GM12878 (cell line): ENCODE data around the gene PTPN14. TPM values are rescaled to one million over a fixed set of nuclear protein-coding genes. Genes with fewer than 3 reads are reported as not detected.

Source experiments
- ATAC-seq: fragments of 200-7000 bp; cut with Tn5 transposase; 3 replicates; pipeline ENCODE4 v1.9.1; 2020; ENCODE audit warnings: mild to moderate bottlenecking, moderate library complexity
- BruUV-seq: library from RNA; stranded (reverse); fragments of 400-500 nt; replicated peaks from 2 replicates; lab custom pipeline; 2021; lab: Mats Ljungman, UMichigan
- CTCF ChIA-PET: fragments of 300-600 bp; sonication (Branson Sonifier 250); formaldehyde crosslinking; extraction: SDS; loops from one replicate; lab custom pipeline; 2021; ENCODE audit warnings: inconsistent platforms; lab: Yijun Ruan, JAX
- POLR2A ChIA-PET: fragments of 350-600 bp; formaldehyde crosslinking; extraction: SDS; loops from one replicate; lab custom pipeline; 2021; ENCODE audit warnings: inconsistent platforms; lab: Charles Lee
- RAD21 ChIA-PET: fragments of 300-600 bp; sonication (Branson Sonifier 250); formaldehyde crosslinking; loops from one replicate; lab custom pipeline; 2023; ENCODE audit warnings: antibody characterized with exemption; ENCODE audit not compliant: unreplicated experiment; lab: Charles Lee
- SMC1A ChIA-PET: fragments of 300-600 bp; sonication (Branson Sonifier 250); formaldehyde crosslinking; loops from one replicate; lab custom pipeline; 2023; ENCODE audit not compliant: unreplicated experiment, uncharacterized antibody; lab: Charles Lee
- DNase-seq: peaks from one replicate; pipeline ENCODE4 v3.0.0-alpha.2; 2011; ENCODE audit warnings: low read depth, low spot score
- FAIRE-seq: peaks from 3 replicates; lab custom pipeline; 2011; peaks lifted over from hg19 to GRCh38; lab: Jason Lieb, UNC
- H2AFZ ChIP-seq: 2 replicates; pipeline ENCODE4 v1.6.0; 2011; ENCODE audit warnings: low read depth, low read length, control low read depth; ENCODE audit not compliant: control insufficient read depth
- H3K27ac ChIP-seq: 2 replicates; pipeline ENCODE4 v1.5.1; 2011; ENCODE audit warnings: control low read depth; ENCODE audit not compliant: control insufficient read depth, insufficient read depth
- H3K27me3 ChIP-seq, 2 experiments: replicated peaks in 1 of 2; 2 replicates each; pipeline versions ENCODE4 v1.6.0 to v1.6.1; 2011; ENCODE audit warnings: low read length in 1 of 2; ENCODE audit not compliant: control insufficient read depth in 2 of 2, insufficient read depth in 2 of 2
- H3K36me3 ChIP-seq, 2 experiments: 2 replicates each; pipeline ENCODE4 v1.5.1; 2011; ENCODE audit warnings: low read length in 1 of 2; ENCODE audit not compliant: control insufficient read depth in 2 of 2, insufficient read depth in 2 of 2
- H3K4me1 ChIP-seq: 2 replicates; pipeline ENCODE4 v1.6.1; 2011; ENCODE audit warnings: mild to moderate bottlenecking, low read length, moderate library complexity, mixed read lengths; ENCODE audit not compliant: control insufficient read depth, insufficient read depth
- H3K4me2 ChIP-seq: 2 replicates; pipeline ENCODE4 v1.6.0; 2011; ENCODE audit warnings: control low read depth; ENCODE audit not compliant: control insufficient read depth, insufficient read depth
- H3K4me3 ChIP-seq: fragments of 200-600 bp; sonication (generic); 2 replicates; pipeline ENCODE4 v1.5.1; 2016
- H3K79me2 ChIP-seq: 2 replicates; pipeline ENCODE4 v1.6.0; 2011; ENCODE audit warnings: low read length; ENCODE audit not compliant: control insufficient read depth, insufficient read depth
- H3K9ac ChIP-seq: 2 replicates; pipeline ENCODE4 v1.8.0; 2011; ENCODE audit warnings: low read length, control low read depth, mixed read lengths; ENCODE audit not compliant: control insufficient read depth, insufficient read depth
- H3K9me3 ChIP-seq: replicated peaks from 3 replicates; pipeline ENCODE4 v1.5.1; 2011; ENCODE audit warnings: mild to moderate bottlenecking, low read length; ENCODE audit not compliant: control insufficient read depth, insufficient read depth
- H4K20me1 ChIP-seq: 2 replicates; pipeline ENCODE4 v1.6.0; 2011; ENCODE audit not compliant: control insufficient read depth, insufficient read depth
- BACH1 ChIP-seq: fragments of 450-650 bp; IDR thresholded peaks from 2 replicates; pipeline ENCODE4 v1.6.1; 2017; ENCODE audit warnings: mild to moderate bottlenecking, borderline replicate concordance
- MXI1 ChIP-seq: fragments of 150-350 bp; IDR thresholded peaks from 2 replicates; pipeline ENCODE4 v1.6.1; 2011; ENCODE audit warnings: low read depth, mild to moderate bottlenecking, inconsistent platforms, low read length, improper control_type of control experiment
- NR2C2 ChIP-seq: IDR thresholded peaks from 2 replicates; pipeline ENCODE4 v1.6.1; 2011; ENCODE audit warnings: borderline replicate concordance, low read depth; ENCODE audit not compliant: control insufficient read depth, insufficient read length
- SMAD1 ChIP-seq: fragments of 450-650 bp; IDR thresholded peaks from 2 replicates; pipeline ENCODE4 v1.6.1; 2018; ENCODE audit warnings: mild to moderate bottlenecking, low read depth; ENCODE audit not compliant: partially characterized antibody
- SRF ChIP-seq, 2 experiments: IDR thresholded peaks; 2 replicates each; pipeline ENCODE4 v1.6.1; 2011; ENCODE audit warnings: low read depth in 2 of 2, low read length in 2 of 2, mild to moderate bottlenecking in 1 of 2, moderate library complexity in 1 of 2
- STAT1 ChIP-seq: fragments of 450-650 bp; conservative IDR thresholded peaks from 2 replicates; pipeline ENCODE4 v1.6.1; 2014; ENCODE audit warnings: antibody characterized with exemption, mild to moderate bottlenecking
- ZNF274 ChIP-seq: IDR thresholded peaks from one replicate; pipeline ENCODE4 v1.8.0; 2011; ENCODE audit not compliant: insufficient read length, insufficient read depth
- WGBS: methylation state at CpG from one replicate; pipeline ENCODE4 v1.1.6; 2016; ENCODE audit warnings: low lambda C conversion rate; ENCODE audit not compliant: insufficient replicate concordance, insufficient coverage; ENCODE audit errors: missing lambda C conversion rate; 5-methylcytosine and 5-hydroxymethylcytosine counted together
- in situ Hi-C: fragments of 300-500 bp; cut with MboI; formaldehyde crosslinking; loops from 9 replicates; pipeline ENCODE4 v1.14.3; 2018; ENCODE audit warnings: mixed read lengths
- intact Hi-C: fragments of 100-400 bp; cut with micrococcal nuclease; formaldehyde crosslinking; loops from one replicate; pipeline ENCODE4 v1.14.2; 2022; ENCODE audit not compliant: unreplicated experiment
- polyA plus RNA-seq, 11 experiments: library from polyadenylated mRNA; depleted of rRNA in 4 of 11; unstranded in 6 of 11; stranded (reverse) in 5 of 11; fragments of >200 nt; fragmentation: Nextera tagmentation in 4 of 11; fragmentation: Illumina TruSeq in 1 of 11; extraction: Ambion mirVana in 4 of 11; extraction: Trizol in 1 of 11; gene quantifications; 1 replicate in 1 of 11; 2 replicates in 10 of 11; pipeline versions ENCODE4 v1.2.1 to v1.2.3, GENCODE V29; 2011 to 2016; ENCODE audit warnings: inconsistent platforms in 2 of 11, missing spikeins in 2 of 11, low read depth in 1 of 11
- total RNA-seq, 4 experiments: library from RNA; depleted of rRNA in 3 of 4; stranded (reverse); fragments of >200 nt in 3 of 4; fragmentation: Illumina TruSeq in 1 of 4; extraction: Trizol in 1 of 4; gene quantifications; 2 replicates each; pipeline versions ENCODE4 v1.2.1 to v1.2.3, GENCODE V29; 2013 to 2021

The PTPN14 gene
- total and polyA plus RNA-seq, 10 of the 15 experiments (the other 5 are each of a cell fraction or from before 2014, with no cell fraction given) = 0.05 to 5.1 (median 0.44) TPM

DNA sequence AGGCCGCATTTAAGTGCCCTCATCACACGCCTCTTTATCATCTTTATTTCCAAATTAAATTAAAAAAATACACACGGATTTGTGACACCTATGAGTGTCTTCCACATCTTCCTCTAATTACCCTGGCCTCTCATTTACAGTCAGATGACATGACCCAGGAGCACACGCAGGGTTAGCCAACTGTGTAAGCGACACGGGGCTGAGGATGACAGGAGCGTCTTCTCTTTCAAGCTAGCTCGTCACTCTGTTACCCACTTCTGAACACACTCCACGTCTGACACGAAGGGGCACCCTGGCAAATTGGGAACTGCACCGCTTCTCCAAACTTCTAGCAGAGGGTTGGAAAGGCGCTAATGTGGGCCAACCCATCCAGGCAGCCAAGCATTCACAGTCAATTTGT is 158.3 kb downstream of the PTPN14 start:
- Histone ChIP-seq H2AFZ (no peak overlapping the region), H3K27me3 (peaks cover 0 to 2% of the 10 kb centered on the region in 2 experiments; a peak in 1 of 4 replicates), H3K4me2 (no peak overlapping the region), H3K4me1 (no peaks in the 10 kb centered on the region), H3K4me3 (no peak overlapping the region), H3K9ac (no peak overlapping the region), H3K36me3 (no peaks in the 10 kb centered on the region), H3K79me2 (no peaks in the 10 kb centered on the region), H4K20me1 (no peaks in the 10 kb centered on the region), H3K9me3 (no peaks in the 10 kb centered on the region), H3K27ac (no peak overlapping the region)
- SMC1A ChIA-PET = interaction anchor here (1.6 kb wide), 1 partner anchor 35 kb away, joined by 4 read pairs; no protein-coding TSS in a partner anchor
- intact Hi-C loops (no loop called here), in situ Hi-C loops (no loop called here)
- RAD21 ChIA-PET = no interaction called here
- CTCF ChIA-PET = interaction anchor here (1.1 to 1.2 kb wide), 2 partner anchors 55 to 61 kb away, joined by 3 read pairs; no protein-coding TSS in a partner anchor
- 48% methylated on average over 12 of the region's 12 CpGs for WGBS
- BruUV-seq = no TSS peak
- FAIRE-seq (no peak), DNase-seq (no peak), ATAC-seq (no peak)
- no peak for TF ChIP-seq SRF (IDR thresholded peaks at IDR 0.05; ENCODE audit: low read depth in 2 of 2, low read length in 2 of 2)
- TF ChIP-seq STAT1 = no peak
- no peak for TF ChIP-seq BACH1
- no peak for TF ChIP-seq NR2C2
- no peak for TF ChIP-seq MXI1
- no peak for TF ChIP-seq ZNF274
- no peak for TF ChIP-seq SMAD1
- POLR2A ChIA-PET = no interaction called here
